ENCODE data around the gene FGF7.
"Not testable (repeated sequence)": the region's sequence is repeated elsewhere in the genome, so short reads cannot be mapped to it uniquely, and the experiment has no call there.

FGF7 gene

GRCh38 chr15:49441816-49442215 is 18.8 kb downstream of the FGF7 start:
- no peak overlapping the region for H3K9ac ChIP-seq (ENCODE audit: low read length)
- H3K27me3 ChIP-seq (ENCODE audit: control insufficient read depth, insufficient read depth, low read length): no peaks in the 10 kb centered on the region
- H3K36me3 ChIP-seq (ENCODE audit: control insufficient read depth, insufficient read depth, low read length): no peaks in the 10 kb centered on the region
- H3K4me1 ChIP-seq (ENCODE audit: control insufficient read depth, insufficient read depth, low read length): peaks cover 25% of the 10 kb centered on the region
- peak overlapping the region; percentile 23 for H3K27ac ChIP-seq (ENCODE audit: low read depth, low read length)
- H3K4me3 ChIP-seq (ENCODE audit: low read length): no peak overlapping the region

DNA sequence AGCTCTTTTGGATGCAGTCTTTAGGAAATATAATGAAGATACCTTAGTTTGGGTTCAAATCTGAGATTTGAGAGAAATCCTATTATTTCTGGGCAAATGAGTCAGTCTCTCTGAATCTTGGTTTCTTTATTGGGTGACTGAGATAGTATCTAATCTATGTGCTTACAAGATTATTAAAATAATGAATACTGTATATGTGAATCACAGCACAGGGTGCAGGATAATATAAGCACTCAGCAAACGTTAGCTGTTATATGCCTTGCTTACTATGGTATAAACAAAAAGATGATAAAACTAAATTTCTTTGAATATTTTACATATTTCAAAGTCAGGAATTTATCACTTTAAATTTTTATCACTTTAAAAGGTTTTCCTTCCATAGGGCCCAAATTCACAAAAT is 29.6 kb downstream of the FGF7 start:
- H3K4me3 ChIP-seq (ENCODE audit: low read length): no peak overlapping the region
- H3K9ac ChIP-seq (ENCODE audit: low read length): no peak overlapping the region
- H3K4me1 ChIP-seq (ENCODE audit: control insufficient read depth, insufficient read depth, low read length): peaks cover 14% of the 10 kb centered on the region
- no peaks in the 10 kb centered on the region for H3K36me3 ChIP-seq (ENCODE audit: control insufficient read depth, insufficient read depth, low read length)
- H3K27ac ChIP-seq (ENCODE audit: low read depth, low read length): no peak overlapping the region
- H3K27me3 ChIP-seq (ENCODE audit: control insufficient read depth, insufficient read depth, low read length): no peaks in the 10 kb centered on the region

DNA sequence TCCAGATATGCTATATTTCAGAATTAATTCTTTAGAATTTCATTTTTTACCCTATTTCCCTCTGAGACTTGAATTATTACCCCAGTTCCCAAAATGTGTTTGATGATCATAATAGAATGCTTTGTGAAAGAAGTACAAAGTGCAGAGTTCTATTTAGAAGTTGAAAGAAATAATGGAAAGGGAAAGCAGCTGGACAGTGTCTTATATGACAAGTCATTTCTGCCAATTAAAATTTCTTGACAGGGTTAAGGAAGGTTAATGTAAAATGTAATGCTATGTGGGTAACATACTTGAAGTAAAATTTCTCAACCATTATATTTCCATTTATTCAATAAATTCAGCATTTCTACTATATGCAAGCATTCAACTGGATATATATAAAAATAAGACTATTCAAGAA is 33.1 kb downstream of the FGF7 start:
- Histone ChIP-seq H3K4me1 (ENCODE audit: control insufficient read depth, insufficient read depth, low read length) (peaks cover 8% of the 10 kb centered on the region), H3K4me3 (ENCODE audit: low read length) (no peak overlapping the region), H3K27ac (ENCODE audit: low read depth, low read length) (no peak overlapping the region), H3K9ac (ENCODE audit: low read length) (no peak overlapping the region), H3K36me3 (ENCODE audit: control insufficient read depth, insufficient read depth, low read length) (no peaks in the 10 kb centered on the region), H3K27me3 (ENCODE audit: control insufficient read depth, insufficient read depth, low read length) (no peaks in the 10 kb centered on the region)

- Histone ChIP-seq H3K27ac (ENCODE audit: low read depth, low read length) (peak overlapping the region; percentile 33), H3K36me3 (ENCODE audit: control insufficient read depth, insufficient read depth, low read length) (no peaks in the 10 kb centered on the region), H3K4me1 (ENCODE audit: control insufficient read depth, insufficient read depth, low read length) (peaks cover 18% of the 10 kb centered on the region), H3K4me3 (ENCODE audit: low read length) (no peak overlapping the region), H3K27me3 (ENCODE audit: control insufficient read depth, insufficient read depth, low read length) (no peaks in the 10 kb centered on the region), H3K9ac (ENCODE audit: low read length) (no peak overlapping the region)
These were observed 35.1 kb downstream of the FGF7 start for GRCh38 chr15:49458145-49458544.

- H3K36me3 ChIP-seq (ENCODE audit: control insufficient read depth, insufficient read depth, low read length): no peaks in the 10 kb centered on the region
- no peak overlapping the region for H3K9ac ChIP-seq (ENCODE audit: low read length)
- H3K27ac ChIP-seq (ENCODE audit: low read depth, low read length): no peak overlapping the region
- no peaks in the 10 kb centered on the region for H3K27me3 ChIP-seq (ENCODE audit: control insufficient read depth, insufficient read depth, low read length)
- no peak overlapping the region for H3K4me3 ChIP-seq (ENCODE audit: low read length)
- peaks cover 18% of the 10 kb centered on the region for H3K4me1 ChIP-seq (ENCODE audit: control insufficient read depth, insufficient read depth, low read length)
These were observed 37.4 kb downstream of the FGF7 start for GRCh38 chr15:49460411-49460941.

GRCh38 chr15:49462232-49462844 is 39.3 kb downstream of the FGF7 start:
- Histone ChIP-seq H3K36me3 (ENCODE audit: control insufficient read depth, insufficient read depth, low read length) (no peaks in the 10 kb centered on the region), H3K9ac (ENCODE audit: low read length) (no peak overlapping the region), H3K27ac (ENCODE audit: low read depth, low read length) (no peak overlapping the region), H3K27me3 (ENCODE audit: control insufficient read depth, insufficient read depth, low read length) (no peaks in the 10 kb centered on the region), H3K4me1 (ENCODE audit: control insufficient read depth, insufficient read depth, low read length) (peaks cover 13% of the 10 kb centered on the region), H3K4me3 (ENCODE audit: low read length) (no peak overlapping the region)

- H3K4me3 ChIP-seq (ENCODE audit: low read length): no peak overlapping the region
- peaks cover 24% of the 10 kb centered on the region for H3K4me1 ChIP-seq (ENCODE audit: control insufficient read depth, insufficient read depth, low read length)
- H3K36me3 ChIP-seq (ENCODE audit: control insufficient read depth, insufficient read depth, low read length): no peaks in the 10 kb centered on the region
- no peak overlapping the region for H3K27ac ChIP-seq (ENCODE audit: low read depth, low read length)
- no peaks in the 10 kb centered on the region for H3K27me3 ChIP-seq (ENCODE audit: control insufficient read depth, insufficient read depth, low read length)
- no peak overlapping the region for H3K9ac ChIP-seq (ENCODE audit: low read length)
These were observed 41.5 kb downstream of the FGF7 start for GRCh38 chr15:49464522-49464921.

GRCh38 chr15:49466119-49466518 is 43.1 kb downstream of the FGF7 start:
- Histone ChIP-seq H3K4me1 (ENCODE audit: control insufficient read depth, insufficient read depth, low read length) (peaks cover 22% of the 10 kb centered on the region), H3K36me3 (ENCODE audit: control insufficient read depth, insufficient read depth, low read length) (no peaks in the 10 kb centered on the region), H3K27me3 (ENCODE audit: control insufficient read depth, insufficient read depth, low read length) (no peaks in the 10 kb centered on the region), H3K9ac (ENCODE audit: low read length) (no peak overlapping the region), H3K27ac (ENCODE audit: low read depth, low read length) (peak overlapping the region; percentile 21), H3K4me3 (ENCODE audit: low read length) (no peak overlapping the region)

DNA sequence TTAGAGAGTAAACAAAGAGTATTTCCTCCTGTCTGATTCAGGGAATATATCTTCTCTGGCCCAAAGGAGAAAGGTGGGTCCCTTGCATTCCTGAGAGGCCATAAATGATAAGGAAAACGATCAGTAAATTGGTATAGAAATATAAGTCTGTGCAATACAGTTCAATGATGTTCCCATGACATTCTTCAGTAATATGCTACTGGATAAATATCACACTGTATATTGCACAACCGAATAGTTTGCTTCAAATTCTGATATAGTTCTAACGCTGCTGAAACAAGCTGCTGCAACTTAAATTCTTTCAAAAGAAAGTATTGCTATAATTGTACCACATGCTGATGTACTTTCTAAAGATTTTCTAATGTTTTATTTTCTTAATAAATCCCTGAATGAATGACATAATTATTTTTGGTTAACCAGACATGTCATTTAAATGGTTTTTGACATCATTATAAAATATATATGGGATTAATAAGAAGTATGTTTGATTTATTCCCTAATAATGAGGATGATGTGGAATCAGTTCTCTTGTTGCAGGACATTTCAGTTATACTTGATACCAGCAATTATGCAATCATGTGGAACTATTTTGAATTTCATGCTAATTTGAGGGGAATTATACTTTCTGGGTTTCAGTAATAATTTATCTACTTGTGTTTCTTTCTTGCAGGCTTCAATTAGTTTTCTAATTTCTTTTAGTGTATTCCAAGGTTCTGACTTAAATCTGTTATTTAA is 44.9 kb downstream of the FGF7 start:
- Histone ChIP-seq H3K27me3 (ENCODE audit: control insufficient read depth, insufficient read depth, low read length) (no peaks in the 10 kb centered on the region), H3K4me3 (ENCODE audit: low read length) (no peak overlapping the region), H3K36me3 (ENCODE audit: control insufficient read depth, insufficient read depth, low read length) (no peaks in the 10 kb centered on the region), H3K9ac (ENCODE audit: low read length) (no peak overlapping the region), H3K4me1 (ENCODE audit: control insufficient read depth, insufficient read depth, low read length) (peaks cover 13% of the 10 kb centered on the region), H3K27ac (ENCODE audit: low read depth, low read length) (no peak overlapping the region)

- peak overlapping the region; percentile 14 for H3K27ac ChIP-seq (ENCODE audit: low read depth, low read length)
- H3K27me3 ChIP-seq (ENCODE audit: control insufficient read depth, insufficient read depth, low read length): no peaks in the 10 kb centered on the region
- H3K4me3 ChIP-seq (ENCODE audit: low read length): no peak overlapping the region
- peaks cover 13% of the 10 kb centered on the region for H3K4me1 ChIP-seq (ENCODE audit: control insufficient read depth, insufficient read depth, low read length)
- H3K36me3 ChIP-seq (ENCODE audit: control insufficient read depth, insufficient read depth, low read length): no peaks in the 10 kb centered on the region
- no peak overlapping the region for H3K9ac ChIP-seq (ENCODE audit: low read length)
These were observed 45.4 kb downstream of the FGF7 start for GRCh38 chr15:49468481-49468839.

GRCh38 chr15:49471248-49471647 is 48.2 kb downstream of the FGF7 start:
- not testable (repeated sequence) for H3K27ac ChIP-seq (ENCODE audit: low read depth, low read length); H3K4me3 ChIP-seq (ENCODE audit: low read length)

DNA sequence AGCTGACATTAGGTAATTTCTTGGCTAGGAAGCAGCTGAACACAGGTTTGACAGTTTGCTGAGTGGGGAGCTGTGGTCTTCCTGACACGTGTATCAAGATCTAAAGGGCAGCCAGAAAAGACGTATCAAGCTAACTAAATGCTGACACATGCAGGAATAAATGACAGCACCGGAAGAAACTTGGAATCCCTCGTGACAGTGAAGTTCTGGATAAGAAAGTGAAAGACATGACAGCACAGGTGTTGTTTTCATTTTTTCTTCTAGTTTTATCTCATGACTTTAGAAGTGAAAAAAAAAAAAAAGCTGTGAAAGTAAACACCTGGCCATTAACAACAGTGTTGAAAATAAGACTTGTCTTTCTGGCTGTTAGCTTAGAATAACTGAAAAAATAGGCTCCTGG is 48.7 kb downstream of the FGF7 start:
- no peaks in the 10 kb centered on the region for H3K36me3 ChIP-seq (ENCODE audit: control insufficient read depth, insufficient read depth, low read length)
- no peak overlapping the region for H3K4me3 ChIP-seq (ENCODE audit: low read length)
- no peak overlapping the region for H3K27ac ChIP-seq (ENCODE audit: low read depth, low read length)
- H3K9ac ChIP-seq (ENCODE audit: low read length): no peak overlapping the region
- no peaks in the 10 kb centered on the region for H3K27me3 ChIP-seq (ENCODE audit: control insufficient read depth, insufficient read depth, low read length)
- peaks cover 11% of the 10 kb centered on the region for H3K4me1 ChIP-seq (ENCODE audit: control insufficient read depth, insufficient read depth, low read length)

More at GRCh38 chr15:49471248-49471647, 48.2 kb downstream of the FGF7 start:
- H3K4me1 ChIP-seq (ENCODE audit: control insufficient read depth, insufficient read depth, low read length): peaks cover 11% of the 10 kb centered on the region
- H3K36me3 ChIP-seq (ENCODE audit: control insufficient read depth, insufficient read depth, low read length); H3K27me3 ChIP-seq (ENCODE audit: control insufficient read depth, insufficient read depth, low read length); H3K9ac ChIP-seq (ENCODE audit: low read length): not testable (repeated sequence)

DNA sequence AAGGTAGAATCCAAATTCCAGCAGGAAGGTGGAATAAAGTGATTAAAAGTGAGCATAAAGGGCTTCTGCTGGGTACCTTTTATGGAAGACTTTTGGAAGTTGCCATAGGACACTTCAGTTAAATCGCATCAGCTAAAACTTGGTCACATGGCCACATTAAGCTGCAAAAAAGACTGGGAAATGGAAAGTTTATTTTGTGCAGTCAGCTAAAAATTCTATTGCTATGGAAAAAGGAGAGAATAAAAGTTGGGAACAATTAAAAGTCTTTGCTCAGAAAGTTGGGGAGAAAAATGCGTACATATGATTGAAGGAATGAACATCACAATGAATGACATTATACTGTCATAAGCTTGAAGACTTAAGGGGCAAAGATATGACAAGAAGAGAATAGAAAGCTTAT is 49.3 kb downstream of the FGF7 start:
- Histone ChIP-seq H3K27ac (ENCODE audit: low read depth, low read length) (no peak overlapping the region), H3K4me1 (ENCODE audit: control insufficient read depth, insufficient read depth, low read length) (peaks cover 11% of the 10 kb centered on the region), H3K9ac (ENCODE audit: low read length) (no peak overlapping the region), H3K36me3 (ENCODE audit: control insufficient read depth, insufficient read depth, low read length) (no peaks in the 10 kb centered on the region), H3K27me3 (ENCODE audit: control insufficient read depth, insufficient read depth, low read length) (no peaks in the 10 kb centered on the region), H3K4me3 (ENCODE audit: low read length) (no peak overlapping the region)

All from rectal smooth muscle tissue (tissue), 1 donor.